ENCODE measurements around the gene GPC3. TPM values are rescaled to one million over a fixed set of nuclear protein-coding genes. Genes with fewer than 3 reads are reported as not detected.

GPC3 gene
- total and polyA plus RNA-seq, 4 donors, result 8.3 to 270 (median 52.4) TPM

GRCh38 chrX:133857640-133858269 lies 127.6 kb downstream of the GPC3 start:
- peaks cover 0 to 4% (median 0%) of the 10 kb centered on the region in 4 donors for H3K9me3 ChIP-seq (ENCODE audit: control insufficient read depth in 4 of 4, insufficient read depth in 3 of 4, low read length in 3 of 4)
- H3K36me3 ChIP-seq (ENCODE audit: control insufficient read depth in 4 of 4, insufficient read depth in 4 of 4, low read length in 4 of 4), result peaks cover 0 to 2% (median 0%) of the 10 kb centered on the region in 4 donors
- H3K4me3 ChIP-seq, result no peak overlapping the region
- peaks cover 0 to 12% (median 0%) of the 10 kb centered on the region in 5 donors for H3K4me1 ChIP-seq (ENCODE audit: control insufficient read depth in 5 of 5, insufficient read depth in 5 of 5, low read length in 5 of 5)
- DNase-seq (no peak), ATAC-seq (ENCODE audit: insufficient read depth, low FRiP score) (no peak)
- H3K27me3 ChIP-seq (ENCODE audit: control insufficient read depth in 3 of 3, insufficient read depth in 3 of 3, low read length in 2 of 3), result peaks cover 0 to 25% (median 4%) of the 10 kb centered on the region in 3 donors
- H3K9ac ChIP-seq (ENCODE audit: insufficient read depth in 1 of 2, low read length in 2 of 2), result no peak overlapping the region
- no peak for TF ChIP-seq CTCF (IDR thresholded peaks at IDR 0.05; ENCODE audit: control extremely low read depth, extremely low read depth)
- WGBS, 2 donors, result 68 to 69% methylated on average over 1 of the region's 1 CpG
- no peak overlapping the region for H3K27ac ChIP-seq (ENCODE audit: low read depth in 1 of 2, low read length in 1 of 2)

GRCh38 chrX:133856819-133857218 lies 128.6 kb downstream of the GPC3 start:
- no peak for TF ChIP-seq CTCF (IDR thresholded peaks at IDR 0.05; ENCODE audit: control extremely low read depth, extremely low read depth)
- ATAC-seq (ENCODE audit: insufficient read depth, low FRiP score), result no peak
- Histone ChIP-seq H3K9ac (ENCODE audit: insufficient read depth in 1 of 2, low read length in 2 of 2) (no peak overlapping the region), H3K36me3 (ENCODE audit: control insufficient read depth in 4 of 4, insufficient read depth in 4 of 4, low read length in 4 of 4) (no peaks in the 10 kb centered on the region), H3K27ac (ENCODE audit: low read depth in 1 of 2, low read length in 1 of 2) (no peak overlapping the region), H3K9me3 (ENCODE audit: control insufficient read depth in 4 of 4, insufficient read depth in 3 of 4, low read length in 3 of 4) (peaks cover 0 to 2% (median 0%) of the 10 kb centered on the region in 4 donors), H3K4me1 (ENCODE audit: control insufficient read depth in 5 of 5, insufficient read depth in 5 of 5, low read length in 5 of 5) (peaks cover 0 to 16% (median 0%) of the 10 kb centered on the region in 5 donors), H3K27me3 (ENCODE audit: control insufficient read depth in 3 of 3, insufficient read depth in 3 of 3, low read length in 2 of 3) (peaks cover 0 to 25% (median 9%) of the 10 kb centered on the region in 3 donors), H3K4me3 (no peak overlapping the region)
- WGBS, 2 donors, result 45 to 82% methylated on average over 3 of the region's 3 CpGs
- no peak for DNase-seq

DNA sequence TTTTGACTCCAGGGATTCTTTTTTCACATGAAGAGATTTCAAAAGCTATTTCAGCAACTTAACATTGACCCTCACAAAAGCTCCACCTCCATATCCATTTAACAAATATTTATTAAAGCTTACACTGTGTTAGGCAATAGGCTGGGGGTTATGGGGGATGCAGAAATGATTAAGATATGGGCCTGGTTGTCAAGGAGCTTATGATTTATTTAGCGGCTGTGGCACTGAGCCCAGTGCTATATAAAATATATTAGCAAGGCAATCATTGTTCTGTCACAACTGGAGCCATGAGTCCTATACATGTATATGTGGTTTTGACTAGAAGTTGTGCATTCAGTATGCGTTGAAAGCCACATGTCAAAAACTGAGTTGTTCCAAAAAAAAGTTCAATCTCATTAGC lies 131.1 kb downstream of the GPC3 start:
- Histone ChIP-seq H3K27me3 (ENCODE audit: control insufficient read depth in 3 of 3, insufficient read depth in 3 of 3, low read length in 2 of 3) (peaks cover 0 to 23% (median 13%) of the 10 kb centered on the region in 3 donors), H3K9ac (ENCODE audit: insufficient read depth in 1 of 2, low read length in 2 of 2) (no peak overlapping the region), H3K27ac (ENCODE audit: low read depth in 1 of 2, low read length in 1 of 2) (no peak overlapping the region), H3K4me1 (ENCODE audit: control insufficient read depth in 5 of 5, insufficient read depth in 5 of 5, low read length in 5 of 5) (peaks cover 0 to 20% (median 0%) of the 10 kb centered on the region in 5 donors), H3K9me3 (ENCODE audit: control insufficient read depth in 4 of 4, insufficient read depth in 3 of 4, low read length in 3 of 4) (no peaks in the 10 kb centered on the region), H3K36me3 (ENCODE audit: control insufficient read depth in 4 of 4, insufficient read depth in 4 of 4, low read length in 4 of 4) (no peaks in the 10 kb centered on the region), H3K4me3 (no peak overlapping the region)
- 71 to 92% methylated on average over 2 of the region's 2 CpGs for whole genome bisulfite sequencing, 2 donors
- TF ChIP-seq CTCF (IDR thresholded peaks at IDR 0.05; ENCODE audit: control extremely low read depth, extremely low read depth), result no peak
- ATAC-seq (ENCODE audit: insufficient read depth, low FRiP score), result no peak
- DNase-seq, result peak; percentile 53 to 83 (median 77)
